Activated CD4-positive, alpha-beta T cell treated with anti-CD3 and anti-CD28 coated beads, Interleukin-2, amount 50 U/mL, for 16 hours (primary cell): ENCODE data around the gene QRFP.
A peak's percentile ranks its signal among the peaks of the same experiment; 100 is the strongest.

ENCODE experiments used
- DNase-seq: peaks from one replicate; pipeline ENCODE4 v3.0.0-alpha.2; 2020

The QRFP gene, protein sequence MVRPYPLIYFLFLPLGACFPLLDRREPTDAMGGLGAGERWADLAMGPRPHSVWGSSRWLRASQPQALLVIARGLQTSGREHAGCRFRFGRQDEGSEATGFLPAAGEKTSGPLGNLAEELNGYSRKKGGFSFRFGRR

DNA sequence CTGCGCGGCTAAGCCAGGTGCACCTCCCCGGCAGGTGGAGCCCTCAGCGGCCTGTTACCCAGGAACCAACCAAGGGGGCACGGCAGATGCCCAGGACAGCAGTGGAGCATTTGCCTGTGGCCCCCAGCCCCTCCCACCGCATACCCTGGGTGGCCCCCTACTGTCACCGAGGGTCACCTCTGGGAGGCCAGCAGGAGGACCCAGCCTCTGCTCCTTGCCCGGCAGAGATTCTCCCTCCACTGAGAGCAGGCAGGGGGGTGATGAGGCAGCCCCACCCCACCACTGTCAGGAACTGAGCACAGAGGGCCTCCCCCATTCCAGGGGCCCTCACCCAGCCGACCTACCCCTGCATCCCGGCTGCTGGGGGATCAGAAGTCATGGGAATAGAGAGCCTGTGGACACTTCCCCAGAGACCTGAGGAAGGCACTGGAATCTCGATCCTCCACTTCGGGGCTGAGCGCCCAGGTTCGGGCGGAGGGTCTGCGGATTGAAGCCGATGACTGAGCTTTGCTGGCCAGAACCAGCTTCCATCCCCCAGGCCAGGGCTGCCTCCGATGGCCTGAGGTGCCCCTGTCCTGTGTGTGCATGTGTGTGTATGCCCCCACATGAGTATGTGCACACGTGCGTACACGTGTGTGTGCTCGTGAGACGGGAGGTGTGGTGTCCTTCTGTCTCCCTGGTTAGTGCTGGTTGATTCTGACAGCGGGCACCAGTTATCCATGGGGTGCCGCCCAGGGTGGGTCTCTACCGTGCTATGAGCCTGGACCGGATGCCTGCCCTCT, at the start of gene QRFP:
Gene QRFP, minus strand, starts transcription at position 580 of the 782 bp plus-strand sequence. CDS start 2,974 bp downstream, outside the sequence.
- DNase-seq: no peak

DNA sequence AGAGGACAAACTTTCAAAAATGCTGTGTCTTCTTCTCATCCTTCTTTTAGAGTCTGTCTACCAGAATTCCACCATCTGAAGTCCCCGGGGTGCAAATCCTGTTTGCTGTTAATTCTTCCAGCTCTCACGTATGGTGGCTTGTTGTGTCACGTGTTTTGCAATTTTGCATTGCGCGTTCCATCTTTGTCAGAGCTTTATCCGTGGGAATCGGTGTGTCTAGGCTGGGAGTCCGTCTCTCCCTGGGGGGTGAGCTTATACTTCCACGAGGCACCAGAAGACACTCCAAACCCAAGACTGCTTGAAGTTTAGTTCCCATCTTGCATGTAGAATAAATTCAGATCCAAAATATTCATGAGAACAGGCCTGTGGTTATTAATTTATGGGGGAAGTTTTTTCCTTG, 48.6 kb upstream of the QRFP start:
- no peak for DNase-seq

DNA sequence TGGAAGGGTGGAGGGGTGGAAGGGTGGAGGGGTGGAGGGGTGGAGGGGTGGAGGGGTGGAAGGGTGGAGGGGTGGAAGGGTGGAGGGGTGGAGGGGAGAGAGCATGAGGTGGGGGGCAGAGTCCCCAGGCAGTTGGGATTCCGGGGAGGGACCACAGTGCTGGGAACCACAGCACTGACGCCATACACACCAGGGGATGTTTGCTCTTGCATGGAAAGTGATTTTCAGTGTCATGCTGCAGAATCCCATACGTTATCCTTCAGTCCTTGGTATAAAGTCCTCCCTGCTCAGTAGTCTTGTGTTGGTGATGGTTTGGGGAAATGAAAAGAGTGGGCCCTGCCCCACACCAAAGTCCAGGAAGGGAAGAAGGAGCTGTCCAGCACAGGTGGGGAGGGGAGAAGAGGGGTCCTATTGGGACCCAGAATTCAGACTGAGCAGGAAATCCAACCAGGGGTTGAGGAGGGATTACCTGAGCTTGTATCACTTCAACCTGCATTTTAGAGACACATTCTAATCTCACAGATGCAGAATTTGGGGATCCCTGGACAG, 48.0 kb upstream of the QRFP start:
- no peak for DNase-seq

DNA sequence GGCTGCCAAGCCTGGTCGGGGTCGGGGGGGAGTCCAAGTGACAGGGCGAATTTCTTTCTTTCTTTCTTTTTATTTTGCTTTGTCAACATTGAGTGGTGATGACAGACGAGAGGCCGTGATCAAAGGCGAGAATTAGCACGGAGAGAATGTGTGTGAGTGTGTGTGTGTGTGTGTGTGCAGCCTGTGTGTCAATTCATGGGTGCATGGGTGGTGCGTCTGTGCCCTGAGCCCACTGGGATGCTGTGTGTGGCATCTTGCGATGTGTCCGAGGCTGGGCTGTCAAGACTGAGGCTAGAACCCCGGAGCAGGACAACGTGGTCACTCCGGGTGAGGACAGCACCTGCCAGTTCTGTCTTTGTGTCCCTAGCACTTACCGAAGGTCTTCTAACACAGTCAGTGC, 47.2 kb upstream of the QRFP start:
- DNase-seq: no peak

DNA sequence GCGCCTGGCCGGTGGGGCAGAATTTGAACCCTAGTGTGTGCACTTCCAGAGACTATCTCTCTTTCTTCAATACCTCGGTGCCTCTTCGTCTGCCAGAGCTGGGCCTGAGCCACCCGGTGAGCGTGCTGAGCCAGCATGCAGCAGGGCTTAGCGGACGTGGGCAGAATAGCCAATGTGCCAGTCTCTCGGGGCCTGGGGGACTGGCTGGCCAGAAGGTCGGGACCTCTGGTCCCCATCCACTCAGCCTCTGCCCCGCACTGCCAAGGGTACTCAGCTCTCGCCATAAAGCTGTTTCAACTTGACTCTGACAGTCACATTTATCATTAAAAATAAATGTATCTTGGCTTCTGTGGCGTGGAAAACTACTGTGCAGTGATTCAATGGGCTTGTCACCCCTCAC, 46.6 kb upstream of the QRFP start:
- DNase-seq: no peak

DNA sequence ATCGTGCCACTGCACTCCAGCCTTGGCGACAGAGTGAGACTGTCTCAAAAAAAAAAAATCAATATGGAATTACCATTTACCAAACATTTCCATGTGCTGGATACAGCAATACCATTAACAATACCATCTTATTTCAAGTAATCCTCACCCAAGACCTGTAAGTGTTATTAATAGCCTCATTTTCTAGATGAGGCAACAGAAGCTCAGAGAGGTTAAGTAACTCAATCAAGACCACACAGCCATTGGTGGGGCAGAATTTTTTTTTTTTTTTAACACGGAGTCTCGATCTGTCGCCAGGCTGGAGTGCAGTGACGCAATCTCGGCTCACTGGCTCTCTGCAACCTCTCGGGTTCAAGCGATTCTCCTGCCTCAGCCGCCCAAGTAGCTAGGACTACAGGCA, 46.1 kb upstream of the QRFP start:
- DNase-seq: no peak

DNA sequence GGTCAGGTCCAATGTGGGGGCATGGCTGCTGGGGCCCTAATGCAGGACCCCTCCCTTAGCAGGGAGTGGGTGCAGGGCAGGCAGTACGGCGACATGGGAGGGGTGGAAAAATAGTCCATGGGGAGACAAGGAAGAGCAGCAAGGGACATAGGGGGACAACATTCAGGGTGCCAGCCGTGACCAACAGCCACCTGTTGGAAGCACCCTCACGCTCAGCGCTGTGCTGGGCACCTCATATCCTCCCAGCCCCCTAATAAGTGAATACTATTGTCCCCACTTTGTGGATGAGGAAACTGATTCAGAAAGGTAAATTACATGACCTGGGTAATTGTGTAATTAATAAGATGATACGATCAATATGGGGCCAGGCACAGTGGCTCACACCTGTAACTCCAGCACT, 45.5 kb upstream of the QRFP start:
- no peak for DNase-seq

DNA sequence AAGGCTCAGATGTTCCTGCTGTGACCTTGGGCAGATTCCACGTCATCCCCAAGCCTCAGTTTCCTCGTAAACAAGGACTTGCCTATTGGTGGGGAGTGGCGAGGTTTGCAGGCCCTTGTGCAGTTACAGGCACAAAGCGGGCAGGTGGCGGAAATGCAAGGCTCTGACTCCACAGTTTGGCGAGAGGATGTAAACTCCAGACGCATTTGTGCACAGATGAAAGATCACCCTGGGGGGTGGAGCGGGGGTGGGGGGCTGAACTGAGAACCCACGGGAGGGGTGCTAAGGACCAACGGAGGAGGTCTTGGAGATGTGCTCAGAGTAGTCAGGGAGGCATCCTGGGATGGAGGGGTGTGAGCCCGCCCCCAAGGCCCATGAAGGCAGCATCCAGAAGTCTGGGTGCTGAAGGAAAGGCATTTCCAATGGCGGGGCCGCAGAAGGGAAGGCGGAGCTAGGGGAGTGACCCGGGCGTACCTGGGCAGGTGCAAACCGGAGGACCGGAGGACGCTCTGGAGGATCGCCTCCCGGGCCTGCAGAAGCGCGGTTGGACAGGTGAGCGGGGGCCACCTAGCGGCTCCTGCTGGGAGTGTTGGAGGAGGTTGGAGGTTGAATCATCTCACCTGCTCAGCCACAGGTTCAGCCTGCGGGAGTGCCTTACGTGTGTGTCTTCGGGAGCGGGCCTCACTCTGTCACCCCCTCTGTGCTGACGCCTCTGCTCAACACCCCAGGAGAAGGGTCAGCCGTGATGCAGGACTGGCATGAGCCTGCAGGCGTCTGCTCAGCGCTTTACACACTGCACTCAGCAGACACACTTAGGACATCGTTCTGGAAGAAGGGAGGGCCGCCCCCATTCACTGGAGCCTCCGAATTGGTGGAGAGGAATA, 44.3 kb upstream of the QRFP start:
- DNase-seq: peak; percentile 74

DNA sequence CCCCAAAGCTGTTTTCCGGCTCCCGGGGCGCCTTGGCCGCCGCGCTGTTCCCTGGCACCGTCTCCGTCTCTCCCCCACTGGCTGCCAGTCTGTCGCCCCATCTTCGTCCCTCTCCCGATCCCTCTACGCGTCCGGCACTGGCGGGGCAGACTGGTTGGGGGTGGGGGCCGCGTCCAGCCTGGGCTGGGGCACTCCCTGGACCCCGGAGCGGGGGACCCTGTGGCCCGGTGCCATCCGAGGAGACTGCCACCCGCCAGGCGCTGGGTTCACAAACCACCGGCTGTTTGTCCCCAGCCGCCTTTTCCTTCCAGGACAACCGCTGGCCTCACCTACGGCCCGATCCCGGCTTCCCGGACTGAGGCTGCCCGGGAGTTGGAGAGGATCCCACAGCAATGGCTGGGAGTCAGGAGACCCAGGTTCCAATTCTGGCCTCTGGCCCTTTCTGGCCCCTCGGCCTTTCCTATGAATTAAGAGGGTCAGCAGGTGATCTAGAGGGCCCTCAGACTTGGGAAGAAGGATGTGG, 43.5 kb upstream of the QRFP start:
- no peak for DNase-seq

DNA sequence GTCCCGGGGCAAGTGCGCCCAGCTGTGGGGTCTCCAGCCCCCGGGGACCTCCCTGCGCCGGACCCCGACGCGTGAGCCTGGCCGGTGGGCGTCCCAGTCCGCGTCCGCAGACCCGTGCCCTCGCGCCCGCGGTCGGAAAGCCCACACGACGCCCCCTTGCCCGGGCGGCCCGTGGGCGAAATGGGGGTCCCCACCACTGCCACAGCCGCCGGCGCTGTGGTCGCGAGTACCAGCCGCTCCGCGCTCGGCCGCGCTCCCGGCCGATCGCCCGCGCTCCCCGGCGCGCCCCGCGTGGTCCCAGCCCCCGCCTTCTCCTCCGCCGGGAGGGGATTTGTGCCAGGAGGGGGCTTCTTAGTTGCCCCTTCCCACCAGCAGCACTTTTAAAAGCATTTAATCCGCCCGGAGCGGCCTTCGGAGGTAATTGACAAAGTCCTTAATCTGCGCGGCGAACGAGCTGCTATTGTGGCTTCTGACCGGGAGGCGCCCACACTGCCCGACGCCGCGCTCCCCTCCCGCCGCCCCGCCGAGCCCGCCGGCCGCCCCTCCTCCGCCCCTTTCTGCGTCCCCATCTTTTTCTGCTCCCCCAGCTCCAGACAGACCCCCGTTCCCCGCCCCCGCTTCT, 42.9 kb upstream of the QRFP start:
- DNase-seq: no peak

DNA sequence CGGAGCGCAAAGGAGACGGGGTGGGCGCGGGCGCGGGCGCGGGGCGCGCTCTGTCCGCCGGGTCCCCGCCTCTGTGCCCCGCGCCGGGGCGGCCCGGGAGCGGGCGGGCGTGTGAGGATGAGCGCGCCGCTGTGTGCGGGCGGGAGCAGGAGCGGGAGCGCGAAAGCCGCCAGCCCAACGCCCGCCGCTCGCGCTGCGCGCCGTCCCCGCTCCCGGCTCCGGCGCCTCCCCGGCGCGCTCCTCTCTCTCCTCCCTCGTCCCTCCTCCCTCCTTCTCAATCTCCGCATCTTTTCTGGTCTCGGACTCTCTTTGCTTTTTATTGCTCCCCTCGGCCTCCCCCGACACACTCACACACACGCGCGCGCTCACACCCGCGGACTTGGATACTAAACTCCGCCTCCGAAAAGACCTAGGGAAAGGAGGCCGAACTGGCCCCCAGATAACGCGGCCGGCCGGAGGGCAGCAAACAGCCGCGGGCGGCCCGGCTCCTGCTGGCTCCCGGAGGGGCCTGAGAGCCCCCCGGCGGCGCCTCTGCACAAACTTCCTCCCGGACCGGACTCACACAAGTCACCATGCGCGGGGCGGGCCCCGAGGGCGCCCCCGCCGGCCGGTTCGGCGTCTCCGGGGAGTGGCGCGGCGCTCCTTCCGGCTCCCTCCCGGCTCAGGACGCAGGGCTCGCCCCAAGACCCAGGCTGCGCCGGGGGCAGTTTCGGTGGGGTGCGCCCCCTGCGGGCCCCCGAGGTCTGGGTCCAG, 42.2 kb upstream of the QRFP start, which contains the start of gene FIBCD1:
Gene FIBCD1, minus strand, starts transcription at position 596 of the 753 bp plus-strand sequence. CDS start 640 bp downstream, outside the sequence.
- peak; percentile 21 for DNase-seq

DNA sequence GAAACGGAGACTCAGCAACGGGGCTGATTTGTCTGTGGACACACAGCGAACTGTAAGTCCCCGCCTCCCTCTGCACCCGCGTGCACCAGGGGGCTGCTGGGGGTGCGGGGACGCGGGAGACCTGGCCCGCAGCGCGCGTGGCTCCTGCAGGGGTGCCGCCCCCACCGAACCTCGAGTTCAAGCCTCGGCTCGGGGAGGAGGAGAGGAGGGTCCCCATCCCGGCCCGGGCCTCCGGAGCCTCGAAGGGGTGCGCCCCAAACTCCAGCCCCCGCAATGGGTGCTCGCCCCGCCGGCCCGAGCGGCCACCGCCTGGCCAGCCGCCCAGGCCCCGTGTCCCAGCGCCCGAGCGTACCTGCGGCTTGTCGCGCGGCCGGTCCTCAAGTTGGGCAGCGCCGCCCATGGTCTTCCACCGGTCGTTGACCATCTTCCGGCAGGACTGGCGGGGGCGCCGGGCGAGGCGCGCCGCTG, 41.6 kb upstream of the QRFP start:
- no peak for DNase-seq

DNA sequence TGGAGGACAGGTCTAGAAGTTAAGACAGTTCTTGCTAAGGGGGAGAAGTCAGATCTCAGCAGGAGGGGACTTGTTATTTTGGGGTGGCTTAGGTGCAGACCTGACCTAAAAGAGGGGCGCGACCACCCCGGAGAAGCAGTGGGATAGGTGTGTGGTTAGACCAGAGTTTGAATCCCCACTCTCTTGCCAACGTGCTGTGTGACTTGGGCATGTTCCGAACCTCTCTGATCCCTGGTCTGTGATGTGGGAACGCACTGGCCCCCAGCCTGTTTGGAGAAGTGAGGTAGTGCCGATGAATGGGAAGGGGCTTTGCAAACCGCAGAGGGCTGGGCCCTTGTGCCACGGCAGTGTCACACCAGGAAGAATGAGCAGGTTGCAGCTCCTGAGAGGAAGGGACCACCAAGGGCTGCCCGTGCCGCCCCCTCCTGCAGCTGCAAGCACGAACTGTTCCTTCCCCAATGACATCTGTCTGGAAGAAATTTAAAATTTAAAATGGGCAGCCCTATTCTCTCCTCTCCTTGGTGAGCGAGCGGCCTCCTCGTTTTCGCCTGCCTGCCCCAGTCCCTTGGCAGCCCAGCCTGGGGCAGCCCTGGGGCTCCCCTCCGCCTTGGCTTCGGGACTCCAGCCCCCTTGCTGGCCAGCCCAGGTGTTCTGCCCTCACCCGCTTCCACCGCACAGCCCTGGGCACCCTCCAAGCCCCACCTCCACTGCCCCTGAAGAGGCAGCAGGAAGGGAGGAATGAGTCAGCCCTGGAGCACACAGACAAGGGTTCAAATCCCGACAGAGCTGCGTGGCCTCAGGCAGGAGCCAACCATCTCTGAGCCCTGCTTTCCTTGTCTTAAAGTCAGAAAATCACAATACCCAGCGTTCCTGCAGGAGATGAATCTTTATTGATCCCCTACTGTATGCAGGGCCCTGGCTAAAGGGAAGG, 40.8 kb upstream of the QRFP start:
- DNase-seq: no peak

DNA sequence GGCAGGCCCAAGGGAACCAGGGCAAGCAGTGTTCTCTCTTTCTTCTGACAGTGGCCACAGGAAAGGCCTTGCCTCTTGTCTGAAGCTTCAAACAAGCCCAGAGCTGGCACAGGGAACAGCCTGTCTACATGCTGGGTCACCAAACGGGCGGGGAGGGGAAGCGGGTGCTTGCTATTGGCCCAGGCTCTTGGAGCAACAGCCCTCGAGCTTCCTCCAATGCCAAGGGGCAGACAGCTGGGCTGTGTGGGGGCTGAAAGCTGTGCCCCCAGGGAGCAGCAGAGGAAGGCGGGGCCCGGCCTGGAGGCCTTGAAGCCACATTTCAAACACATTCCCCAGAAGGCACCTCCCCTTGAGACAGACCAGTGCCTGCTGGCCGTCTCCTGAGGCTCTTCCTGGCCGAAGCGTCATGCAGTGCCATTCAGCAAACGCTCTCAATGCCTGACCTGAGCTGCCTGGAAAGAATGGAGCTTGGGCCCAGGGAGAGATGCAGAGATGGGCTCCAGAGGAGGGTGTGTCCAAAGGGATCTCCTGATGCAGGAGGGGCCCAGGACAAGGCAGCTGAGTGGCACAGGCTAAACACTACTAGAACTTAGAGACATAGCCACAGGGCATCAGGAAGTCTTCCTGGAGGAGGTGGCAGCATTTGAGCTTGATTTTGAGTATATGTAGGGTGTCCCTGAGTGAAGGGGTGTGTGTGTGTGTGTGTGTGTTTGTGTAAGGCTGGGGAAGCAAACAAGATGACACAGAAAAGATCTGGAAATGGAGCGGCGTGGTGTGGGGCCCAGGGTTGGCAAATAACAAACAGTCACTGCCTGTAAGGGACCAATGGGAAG, 39.9 kb upstream of the QRFP start:
- no peak for DNase-seq

DNA sequence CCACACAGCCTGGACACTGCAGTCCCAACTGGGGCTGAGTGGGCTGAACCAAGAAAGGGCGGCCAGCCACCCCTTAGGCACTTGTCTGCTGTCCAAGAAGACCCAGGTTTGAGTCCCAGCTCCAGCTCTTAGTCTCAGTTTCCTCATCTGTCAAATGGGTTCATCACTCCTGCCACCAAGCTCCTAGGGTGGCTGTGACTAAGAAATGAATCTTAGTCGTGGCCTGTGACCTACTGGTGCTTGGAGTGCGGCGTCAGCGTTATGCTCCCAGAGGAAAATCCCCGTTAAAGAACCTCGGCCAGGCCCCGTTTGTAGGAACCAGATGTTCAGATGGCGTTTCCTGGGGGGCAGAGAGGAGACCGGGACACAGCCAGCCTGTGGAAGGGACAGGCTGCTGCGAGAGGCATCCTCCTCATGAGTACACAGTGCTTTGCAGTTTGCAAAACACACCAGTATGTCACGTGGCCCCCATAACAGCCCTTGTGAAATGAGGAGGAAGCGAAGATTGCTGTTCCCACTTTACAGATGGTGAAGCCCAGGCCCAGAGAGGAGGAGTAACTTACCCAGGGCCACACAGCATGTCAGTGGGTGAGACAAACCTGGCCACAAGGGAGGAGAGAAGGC, 39.1 kb upstream of the QRFP start:
- DNase-seq: no peak

DNA sequence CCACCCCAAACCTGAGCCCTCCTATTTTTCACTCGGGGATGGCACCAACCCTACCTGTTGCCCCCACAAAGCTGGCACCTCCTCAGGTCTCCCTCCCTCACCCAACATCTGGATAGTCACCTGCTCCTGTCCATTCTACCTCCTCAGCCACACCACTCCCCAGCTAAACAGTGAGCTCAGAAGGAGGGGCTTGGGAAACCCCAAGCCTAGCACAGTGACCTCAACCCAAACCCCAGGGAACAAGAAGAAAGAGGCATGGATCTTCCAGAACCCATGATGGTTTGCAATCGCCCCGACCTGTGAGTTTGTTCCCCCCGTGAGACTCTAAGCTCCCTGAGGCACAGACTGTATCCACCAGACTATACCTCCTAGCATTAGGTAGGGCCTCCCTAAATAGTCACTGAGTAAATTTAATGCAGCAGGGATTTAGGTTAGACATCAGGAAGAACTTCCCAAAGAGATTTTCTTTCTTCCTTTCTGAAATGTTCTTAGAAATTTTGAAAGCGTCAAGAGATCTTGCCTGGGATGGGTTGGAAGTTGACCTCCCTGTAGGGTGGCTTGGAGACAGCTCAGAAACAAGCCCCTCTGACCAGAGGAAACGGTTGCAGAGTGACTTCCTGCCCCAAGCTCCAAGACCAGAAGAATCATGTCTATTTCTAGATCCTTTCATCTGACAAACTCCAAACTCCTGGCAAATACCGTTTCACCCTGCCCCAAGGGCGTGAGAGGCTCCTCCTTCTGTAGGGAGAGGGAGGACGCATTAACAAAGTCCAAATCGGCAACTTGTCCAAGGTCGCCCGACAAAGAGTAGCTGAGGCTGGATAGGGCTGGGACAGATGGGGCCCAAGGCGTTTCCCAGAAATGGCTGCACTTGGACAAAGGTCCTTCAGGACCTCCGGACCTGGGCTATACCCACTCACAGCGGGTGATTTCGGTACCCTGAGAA, 38.4 kb upstream of the QRFP start:
- DNase-seq: no peak

DNA sequence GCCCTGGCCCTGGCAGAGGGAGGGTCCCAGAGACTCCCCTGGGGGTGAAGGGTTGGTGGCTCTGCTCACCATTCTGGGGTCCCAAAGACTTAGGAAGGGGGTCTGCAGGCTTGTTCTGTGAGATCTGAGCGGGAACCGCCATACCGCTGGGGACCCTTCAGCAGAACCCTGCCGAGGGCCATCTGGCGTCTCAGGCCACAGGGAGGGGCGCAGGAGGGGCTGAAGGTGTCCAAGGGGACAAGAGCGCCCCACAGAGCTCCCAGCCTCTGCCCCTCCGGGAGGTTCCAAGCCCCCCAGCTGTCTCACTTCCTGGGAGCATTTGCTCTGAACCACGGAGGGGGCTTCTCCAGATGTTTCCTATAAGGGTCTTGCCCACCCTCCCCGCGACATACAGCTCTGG, 37.6 kb upstream of the QRFP start:
- no peak for DNase-seq
